GM03348 (cell line): Measurements from ENCODE around the gene DLK1.

Experiments used
- DNase-seq: peaks from one replicate; pipeline ENCODE4 v3.0.0; 2012; ENCODE audit warnings: low spot score

Gene DLK1

DNA sequence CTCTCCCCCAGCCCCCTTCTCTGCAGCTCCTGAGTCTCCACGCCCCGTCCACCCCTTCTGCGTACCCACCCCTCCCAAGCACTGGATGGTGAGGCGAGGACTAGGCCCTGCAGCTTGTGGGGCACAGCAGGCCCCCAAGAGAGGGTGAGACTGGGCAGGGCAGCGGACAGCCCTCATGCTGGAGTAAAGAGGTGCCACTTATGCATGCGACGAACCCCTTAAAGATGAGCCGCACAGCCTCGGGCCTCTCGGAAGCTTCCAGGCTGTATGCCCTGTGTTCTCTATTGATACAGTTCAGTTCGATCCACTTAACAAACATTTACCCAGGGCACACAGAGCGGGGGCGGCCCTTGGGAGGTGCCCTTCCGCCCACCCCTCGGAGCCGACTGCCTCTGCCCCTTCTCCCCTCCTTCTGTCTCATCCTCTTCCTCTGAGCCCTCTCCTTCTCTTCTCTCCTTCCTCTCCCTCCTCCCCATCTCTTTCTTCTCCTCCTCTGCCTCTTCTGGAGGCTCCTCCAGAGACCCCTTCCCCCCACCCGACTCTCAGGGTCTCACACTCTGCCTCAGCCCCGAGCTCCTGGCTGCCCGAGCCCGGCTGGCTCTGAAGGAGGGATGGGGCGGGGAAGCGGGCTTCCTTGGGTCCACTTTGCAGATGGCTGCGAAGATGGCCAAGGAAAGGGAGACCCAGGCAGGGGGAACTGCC lies 32.7 kb upstream of the DLK1 start:
- DNase-seq, result no peak

DNA sequence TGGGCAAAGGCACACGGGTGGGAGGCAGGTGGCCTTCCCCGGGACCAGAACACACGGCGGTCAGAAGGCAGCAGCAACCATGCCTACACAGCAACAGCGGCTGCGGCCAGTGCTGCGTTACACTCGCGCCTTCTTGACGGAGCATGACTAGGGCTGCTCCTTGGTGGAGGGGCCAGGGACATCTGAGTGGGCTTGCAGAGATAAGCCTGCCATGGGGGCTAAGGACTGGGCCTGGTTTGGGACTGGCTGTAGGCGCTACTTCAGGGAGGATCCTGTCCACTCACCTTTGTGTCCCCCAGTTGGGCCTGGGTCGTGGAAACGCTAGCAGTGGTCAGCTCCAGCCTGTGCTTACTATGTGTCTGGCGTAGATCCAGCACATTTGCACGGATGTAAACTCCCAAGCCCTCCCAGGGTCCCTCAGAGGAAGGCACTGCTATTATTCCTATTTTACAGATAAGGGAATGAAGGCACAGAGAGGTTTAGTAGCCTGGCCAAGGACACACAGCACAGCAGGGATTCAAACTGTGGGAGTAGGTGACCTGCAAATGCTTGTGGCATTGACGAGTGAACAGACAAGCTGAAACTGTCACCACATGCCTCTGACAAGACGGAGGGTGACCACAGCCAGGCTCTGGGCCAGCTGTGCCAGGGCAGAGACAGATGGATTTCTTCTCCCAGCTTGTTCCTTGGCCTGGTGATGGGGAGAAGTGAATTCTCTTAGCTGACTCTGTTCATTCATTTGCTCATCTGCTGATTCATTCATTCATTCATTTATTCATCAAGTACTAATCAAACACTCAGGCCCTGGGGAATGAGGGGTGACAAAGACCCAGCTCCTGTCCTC lies 31.9 kb upstream of the DLK1 start:
- DNase-seq, result no peak

DNA sequence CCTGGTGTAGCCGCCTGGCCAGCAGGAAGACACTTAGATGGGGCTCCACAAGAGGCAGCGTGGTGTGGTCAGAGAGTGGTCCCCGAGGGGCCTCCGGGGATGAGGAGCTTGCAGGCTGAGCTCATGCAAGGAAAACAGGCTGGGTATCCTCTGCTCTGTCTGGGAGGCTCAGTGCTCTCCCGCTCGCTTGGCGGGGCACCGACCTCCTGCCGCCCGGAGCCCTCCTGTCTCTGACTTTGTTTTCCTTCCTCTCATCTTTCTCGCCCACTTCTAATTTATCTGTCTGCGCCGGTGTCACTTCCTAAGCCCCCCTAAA lies 31.3 kb upstream of the DLK1 start:
- no peak for DNase-seq

DNA sequence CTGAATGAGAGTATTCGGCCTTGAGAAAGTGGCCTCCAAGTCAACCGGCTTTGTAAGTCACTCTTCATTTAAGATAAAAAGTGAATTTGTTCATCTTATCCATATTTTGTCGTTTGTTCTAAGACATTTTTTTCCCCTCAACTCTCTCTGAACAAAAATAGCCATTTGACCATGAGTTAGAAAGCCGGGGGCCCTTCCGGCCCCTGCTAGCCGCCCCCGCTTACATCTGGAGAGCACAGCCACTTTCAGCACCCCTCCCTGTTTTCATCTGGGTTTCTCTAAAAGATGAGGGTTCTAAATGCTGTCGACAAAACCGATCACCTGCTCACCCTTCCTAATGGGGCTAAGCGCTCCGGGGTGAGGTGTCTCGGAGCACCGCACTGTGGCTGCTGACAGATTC lies 30.7 kb upstream of the DLK1 start:
- DNase-seq, result no peak

DNA sequence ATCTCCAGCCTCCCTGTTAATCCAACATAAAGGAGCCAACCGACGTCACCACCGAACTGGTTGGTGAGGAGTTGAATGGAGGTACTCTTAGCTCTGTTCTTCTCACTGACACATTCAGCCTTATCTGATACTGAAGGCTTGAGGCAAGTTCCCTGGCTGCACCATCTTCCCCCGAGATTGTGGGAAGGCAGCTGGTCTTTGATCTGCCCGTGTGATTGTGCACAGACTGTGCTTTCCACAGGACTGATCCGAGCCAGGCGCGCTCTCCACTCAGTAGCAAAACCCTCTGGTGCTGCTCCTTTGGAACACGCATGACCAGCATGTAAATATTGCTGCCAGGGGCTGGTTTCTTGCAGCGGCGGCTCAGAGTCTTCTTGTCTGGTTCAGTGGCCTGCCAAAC lies 30.1 kb upstream of the DLK1 start:
- no peak for DNase-seq

DNA sequence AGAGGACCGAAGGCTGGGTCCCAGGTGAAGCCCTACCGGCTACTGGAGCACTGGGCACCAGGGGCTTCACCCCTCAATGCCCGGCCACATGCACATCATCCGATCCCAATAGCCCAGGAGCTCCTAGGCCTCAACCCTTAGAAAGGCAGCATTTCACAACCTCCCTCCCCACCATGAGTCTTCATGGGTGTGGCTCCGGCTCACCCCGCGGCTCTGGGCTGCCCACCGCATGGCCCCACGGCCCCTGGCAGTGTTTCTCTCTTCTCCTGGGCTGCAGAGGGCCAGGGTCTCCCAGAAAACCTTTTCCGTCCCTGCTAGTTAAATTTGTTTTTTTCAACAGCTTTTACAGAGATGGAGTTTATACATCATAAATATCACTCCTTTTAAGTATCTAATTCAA lies 28.6 kb upstream of the DLK1 start:
- no peak for DNase-seq

DNA sequence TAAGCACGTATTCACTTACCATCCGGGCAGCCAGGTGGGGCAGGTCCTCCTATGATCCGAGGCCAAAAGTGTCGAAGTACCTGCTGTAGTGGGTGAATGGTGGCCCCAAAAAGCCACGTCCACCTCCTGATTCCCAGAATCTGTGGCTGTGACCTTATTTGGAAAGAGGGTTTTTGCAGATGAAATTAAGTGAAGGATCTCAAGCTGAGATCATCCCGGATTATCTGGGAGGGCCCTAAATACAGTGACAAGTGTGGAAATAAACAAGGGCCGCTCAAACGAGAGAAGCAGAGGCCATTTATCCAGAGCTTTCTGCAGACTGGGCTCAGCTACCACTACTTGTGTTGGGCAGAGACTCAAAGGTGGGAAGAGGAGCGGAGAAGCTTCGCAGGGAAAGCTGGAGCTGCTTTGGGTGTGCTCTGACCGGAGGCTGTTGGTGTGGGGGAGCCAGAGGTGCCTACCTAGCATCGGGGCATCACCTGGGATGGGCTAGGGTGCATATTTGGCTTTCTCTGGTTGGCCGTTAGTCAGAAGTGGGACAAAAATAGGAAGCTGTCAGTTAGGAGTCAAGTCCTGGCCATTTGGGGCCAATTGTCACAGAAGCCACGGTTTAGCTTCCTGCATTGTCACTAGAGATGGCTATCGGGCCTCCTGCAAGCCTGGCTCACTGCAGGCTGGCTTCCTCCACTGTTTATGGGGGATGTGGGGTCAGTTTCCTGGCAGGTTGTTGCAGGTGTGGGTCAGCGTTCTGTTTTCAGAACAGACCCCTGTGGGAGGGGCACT lies 27.8 kb upstream of the DLK1 start:
- DNase-seq, result no peak

DNA sequence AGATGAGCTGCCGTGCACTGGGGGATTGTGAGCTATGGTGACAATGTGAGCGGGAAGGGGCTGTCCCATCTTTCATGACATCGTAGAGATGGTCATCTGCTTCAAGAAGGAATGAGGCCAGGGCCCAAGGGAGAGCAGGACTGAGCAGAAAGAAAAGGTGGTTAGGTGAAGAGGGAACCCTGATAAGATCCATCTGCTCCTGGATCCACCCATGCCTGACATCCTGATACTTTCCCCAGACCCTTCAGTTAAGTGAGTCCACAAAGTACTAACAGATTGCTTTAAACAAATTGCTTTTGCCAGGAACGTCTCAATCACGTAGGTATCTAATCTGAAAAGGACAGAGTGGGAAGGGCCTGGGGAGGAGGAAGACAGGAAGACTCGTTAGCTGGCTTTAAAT lies 25.4 kb upstream of the DLK1 start:
- no peak for DNase-seq

DNA sequence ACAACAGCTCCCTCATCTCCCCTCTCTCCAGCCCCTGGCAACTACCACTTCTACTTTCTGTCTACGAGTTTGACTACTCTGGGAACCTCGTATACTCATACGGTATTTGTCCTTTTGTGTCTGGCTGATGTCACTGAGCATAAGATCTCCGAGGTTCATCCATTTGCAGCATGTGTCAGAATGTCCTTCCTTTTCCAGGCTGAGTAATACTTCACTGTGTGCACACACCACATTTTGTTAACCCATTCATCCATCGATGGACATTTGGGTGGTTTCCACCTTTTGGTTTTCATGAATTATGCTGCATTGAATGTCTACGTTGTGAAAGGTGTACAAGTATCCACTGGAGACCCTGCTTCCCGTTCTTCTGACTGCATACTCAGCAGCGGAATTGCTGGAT lies 24.1 kb upstream of the DLK1 start:
- no peak for DNase-seq

DNA sequence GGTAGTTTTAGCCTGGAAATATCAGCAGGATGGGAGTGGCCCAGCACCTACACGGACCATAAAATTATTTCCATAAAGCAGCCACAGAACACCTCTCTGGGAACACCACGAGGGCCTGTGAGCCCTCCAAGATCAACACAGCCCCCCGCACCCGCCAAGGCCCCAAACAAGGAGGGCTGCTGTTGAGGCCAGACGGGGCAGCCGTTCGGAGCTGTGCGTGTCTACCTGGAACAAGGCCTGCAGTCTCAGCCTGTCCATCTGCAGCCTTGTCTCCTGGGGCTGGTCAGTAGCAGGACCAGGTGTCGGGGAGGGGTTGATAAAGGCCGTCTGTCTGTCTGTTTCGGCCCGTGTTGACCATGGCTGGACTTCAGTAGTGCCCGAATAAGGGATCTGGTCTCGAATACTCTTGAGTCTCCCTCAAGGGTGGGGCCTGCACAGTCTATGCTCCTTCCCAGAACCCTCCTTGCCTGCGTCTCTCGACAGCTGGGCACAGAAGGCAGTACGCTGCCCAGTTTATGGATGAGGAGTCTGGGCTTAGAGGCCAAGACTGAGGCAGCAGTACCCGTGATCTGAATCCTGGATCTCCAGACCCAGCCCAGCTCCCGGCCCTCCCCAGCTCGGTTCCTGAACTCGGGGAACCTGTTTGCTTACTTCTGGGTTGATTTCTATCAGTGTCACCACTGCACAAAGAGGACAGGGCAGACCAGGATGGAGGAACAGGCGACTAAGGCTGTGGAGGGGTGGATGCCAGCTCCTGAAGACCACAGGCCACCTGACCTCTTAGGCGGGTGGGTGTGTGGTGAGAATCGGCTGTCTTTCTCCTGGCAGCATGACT lies 23.1 kb upstream of the DLK1 start:
- no peak for DNase-seq

DNA sequence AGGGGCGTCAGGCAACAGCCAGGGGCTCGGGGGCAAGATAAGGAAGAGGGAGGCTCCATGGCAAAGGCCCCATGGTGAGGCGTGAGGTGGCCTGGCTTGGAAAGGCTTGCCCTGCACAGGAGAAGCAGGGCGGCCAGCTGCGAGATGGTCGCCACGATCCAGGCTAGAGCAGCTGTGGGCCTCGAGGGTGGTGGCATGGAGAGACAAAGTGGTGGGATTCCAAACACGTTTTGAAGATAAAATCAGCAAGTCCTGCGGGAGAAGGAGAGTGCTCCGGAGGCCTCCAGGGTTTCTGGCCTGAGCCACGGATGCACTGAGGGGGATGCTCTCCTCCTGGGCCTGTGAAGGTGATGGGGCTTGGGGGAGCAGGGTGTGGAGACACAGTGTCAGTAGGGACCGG lies 20.5 kb upstream of the DLK1 start:
- DNase-seq, result no peak

DNA sequence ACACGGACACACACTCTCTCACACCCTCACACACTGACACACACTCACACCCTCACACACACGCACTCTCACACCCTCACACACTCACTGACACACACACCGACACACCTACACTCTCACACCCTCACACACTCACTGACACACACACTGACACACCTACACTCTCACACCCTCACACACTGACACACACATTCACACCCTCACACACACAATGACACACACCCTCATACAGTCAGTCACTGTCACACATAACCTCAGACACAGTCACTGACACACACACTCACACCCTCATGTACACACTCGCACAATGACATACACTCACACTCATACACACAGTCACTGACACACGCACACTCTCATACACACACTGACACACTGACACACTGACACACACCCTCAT lies 19.8 kb upstream of the DLK1 start:
- no peak for DNase-seq

DNA sequence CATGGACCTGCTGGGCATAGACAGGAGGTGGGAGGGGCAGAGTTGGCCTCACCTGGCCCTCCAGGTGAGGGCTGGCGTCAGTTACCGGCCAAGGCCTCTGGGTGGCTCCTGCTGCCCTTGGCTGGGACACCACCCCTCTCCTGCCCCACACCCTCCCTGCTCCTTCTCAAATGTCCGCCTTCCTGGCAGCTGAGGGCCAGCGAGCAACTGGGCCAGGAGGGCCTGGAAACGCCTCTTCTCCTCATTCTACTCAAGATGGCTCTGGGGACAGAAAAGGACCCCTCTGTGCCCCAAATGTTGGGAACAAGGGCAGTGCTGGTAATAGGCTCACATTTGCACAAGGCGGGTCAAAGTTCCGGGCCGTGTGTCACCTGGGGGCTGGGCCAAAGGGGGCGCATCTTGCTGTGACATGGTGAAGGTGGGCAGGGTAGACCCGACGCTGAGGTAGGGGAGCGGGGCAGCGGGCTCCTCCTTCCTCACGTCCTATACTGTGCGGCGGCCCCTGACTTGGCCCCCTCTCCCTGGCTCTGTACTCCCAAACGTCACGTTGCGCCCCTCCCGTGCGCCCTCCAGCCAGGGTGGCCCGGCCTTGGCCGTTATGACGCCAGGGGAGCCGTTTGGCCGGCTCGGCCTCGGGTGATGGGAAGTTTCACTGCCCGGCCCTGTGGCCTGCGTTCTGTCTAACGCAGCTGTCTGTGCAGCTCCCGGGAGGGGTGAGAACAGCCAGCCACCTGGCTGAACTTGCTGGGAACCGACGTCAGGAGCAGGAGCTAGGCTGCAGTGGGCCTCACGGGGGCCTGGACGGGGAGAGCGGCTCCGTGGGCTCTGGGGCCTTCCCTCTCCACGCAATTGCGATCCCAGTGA lies 18.0 kb upstream of the DLK1 start:
- DNase-seq, result no peak

DNA sequence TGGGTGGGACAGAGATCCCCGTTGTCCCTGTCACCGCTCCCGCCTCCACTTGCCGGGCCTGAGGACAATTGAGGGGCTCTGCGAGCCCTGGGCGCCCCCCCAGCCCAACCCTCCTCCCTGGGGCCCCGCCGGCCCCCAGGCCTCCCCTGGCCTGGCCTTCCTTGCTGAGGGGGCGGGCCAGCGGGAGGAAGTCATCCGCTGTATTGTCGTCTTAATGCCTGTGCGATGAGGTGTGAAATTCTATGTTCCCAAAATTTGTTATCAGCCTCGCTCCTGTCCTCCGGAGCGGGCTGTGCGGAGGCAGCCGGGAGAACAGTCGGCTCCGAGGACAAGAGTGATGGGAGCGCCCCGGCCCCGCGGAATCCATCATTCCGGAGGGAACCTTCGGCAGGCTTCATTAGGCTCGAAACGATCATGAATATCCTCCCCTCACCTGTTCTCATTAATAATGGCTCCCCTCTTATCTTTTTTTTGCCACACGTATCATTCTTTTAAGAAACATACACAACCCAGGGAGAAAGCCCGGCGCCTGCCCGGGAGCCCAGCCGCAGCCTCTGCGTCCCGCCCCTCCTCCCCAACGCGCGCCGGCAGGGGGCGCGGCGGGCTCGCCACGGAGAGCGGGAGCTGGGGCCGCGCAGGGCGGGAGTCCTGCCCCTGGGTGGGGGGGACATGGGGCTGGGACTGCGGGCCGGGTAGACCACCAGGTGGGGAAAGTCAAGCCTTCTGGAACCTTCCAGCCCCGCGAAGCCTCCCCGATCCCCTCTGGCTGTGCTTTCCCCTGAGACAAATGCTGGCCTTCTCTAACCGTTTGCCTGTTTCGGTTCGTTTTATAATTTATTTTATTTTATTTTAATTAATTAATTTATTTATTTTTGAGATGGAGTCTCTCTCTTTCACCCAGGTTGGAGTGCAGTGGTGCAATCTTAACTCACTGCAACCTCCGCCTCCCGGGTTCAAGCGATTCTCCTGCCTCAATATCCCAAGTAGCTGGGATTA lies 17.1 kb upstream of the DLK1 start:
- peak; percentile 85 for DNase-seq

DNA sequence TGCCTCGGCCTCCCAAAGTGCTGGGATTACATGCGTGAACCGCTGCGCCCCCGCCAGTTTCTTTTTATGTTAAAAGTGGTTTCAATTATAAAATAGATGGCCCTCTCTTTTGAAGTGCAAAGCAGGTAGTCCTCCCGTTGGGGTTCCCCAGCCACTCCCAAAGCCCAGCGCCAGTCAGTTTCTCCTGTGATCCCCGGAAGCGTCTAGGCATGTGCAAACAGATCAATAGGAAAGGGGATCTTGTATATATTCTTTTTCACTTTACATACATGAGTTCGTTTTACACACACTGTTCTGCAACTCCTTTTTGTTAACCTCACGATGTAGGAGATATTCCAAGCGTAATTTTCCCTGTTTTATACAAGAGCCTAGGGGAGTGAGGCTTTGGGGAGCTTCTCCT lies 16.3 kb upstream of the DLK1 start:
- no peak for DNase-seq

DNA sequence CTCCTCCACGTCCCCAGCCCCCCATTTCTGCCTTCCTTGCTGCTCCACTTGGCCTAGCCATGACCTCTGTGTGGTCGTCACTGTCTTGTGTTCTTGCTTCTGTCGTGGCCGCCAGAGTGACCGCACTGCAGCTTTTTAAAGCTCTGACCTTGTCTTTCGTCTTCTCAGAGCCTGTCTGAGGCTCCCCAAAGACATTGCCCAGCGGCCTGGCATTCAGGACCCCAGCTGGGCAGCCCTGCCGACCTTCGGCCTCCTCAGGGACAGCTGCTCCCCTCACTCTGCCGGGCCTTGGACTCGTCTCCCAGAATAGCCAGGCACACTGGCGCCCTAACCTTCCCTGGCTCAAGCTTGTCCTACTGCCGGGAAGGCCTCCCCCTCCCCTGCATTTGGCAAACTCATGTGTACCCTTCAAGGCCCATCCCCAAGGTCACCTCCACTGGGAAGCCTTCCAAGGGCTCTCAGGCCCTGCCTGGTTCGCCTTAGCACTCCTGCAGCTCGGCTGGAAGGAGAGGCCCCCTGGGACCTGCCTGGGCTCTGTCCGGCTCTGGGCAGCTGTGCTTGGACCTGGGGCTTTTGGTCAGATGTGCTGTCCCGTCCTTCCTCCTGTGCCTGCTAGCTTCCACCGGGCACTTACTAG lies 15.7 kb upstream of the DLK1 start:
- no peak for DNase-seq

DNA sequence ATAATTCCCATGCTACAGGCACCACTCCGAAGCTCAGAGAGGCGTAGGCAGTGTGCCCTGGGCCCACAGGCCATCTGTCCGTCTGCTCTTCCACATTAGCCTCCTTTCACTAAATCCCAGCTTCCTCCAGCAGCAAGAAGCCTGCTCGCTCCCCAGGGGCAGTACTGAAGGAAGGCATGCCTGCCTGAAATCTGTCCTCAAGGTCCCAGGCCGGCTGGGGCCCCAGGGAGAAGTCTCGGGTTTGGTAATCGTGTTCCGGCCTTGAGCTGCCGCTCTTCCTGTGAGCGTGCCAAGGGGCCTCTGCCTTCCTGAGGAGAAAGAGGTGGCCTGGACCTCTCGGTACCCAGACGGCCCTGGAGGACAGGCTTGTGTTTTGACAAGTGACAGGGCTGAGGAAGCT lies 15.2 kb upstream of the DLK1 start:
- no peak for DNase-seq

DNA sequence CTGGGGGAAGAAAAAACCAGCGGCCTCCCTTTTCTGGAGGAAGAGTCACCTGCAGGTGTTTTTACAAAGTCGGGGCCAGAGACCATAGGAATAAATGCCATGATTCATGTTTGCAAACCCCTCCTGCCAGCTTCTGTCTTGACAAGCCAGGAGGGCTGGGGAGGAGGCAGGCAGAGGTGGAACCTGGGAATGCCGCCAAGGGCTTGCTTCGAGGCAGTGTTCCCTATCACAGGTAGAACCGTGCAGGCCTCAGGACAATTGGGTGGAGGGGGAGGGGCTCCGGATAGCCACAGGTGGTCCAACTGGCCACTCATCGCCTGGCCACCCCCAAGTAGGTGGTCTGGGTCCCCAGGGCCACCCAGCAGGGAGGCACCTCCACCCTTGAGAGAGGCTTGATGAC lies 14.2 kb upstream of the DLK1 start:
- DNase-seq, result no peak

DNA sequence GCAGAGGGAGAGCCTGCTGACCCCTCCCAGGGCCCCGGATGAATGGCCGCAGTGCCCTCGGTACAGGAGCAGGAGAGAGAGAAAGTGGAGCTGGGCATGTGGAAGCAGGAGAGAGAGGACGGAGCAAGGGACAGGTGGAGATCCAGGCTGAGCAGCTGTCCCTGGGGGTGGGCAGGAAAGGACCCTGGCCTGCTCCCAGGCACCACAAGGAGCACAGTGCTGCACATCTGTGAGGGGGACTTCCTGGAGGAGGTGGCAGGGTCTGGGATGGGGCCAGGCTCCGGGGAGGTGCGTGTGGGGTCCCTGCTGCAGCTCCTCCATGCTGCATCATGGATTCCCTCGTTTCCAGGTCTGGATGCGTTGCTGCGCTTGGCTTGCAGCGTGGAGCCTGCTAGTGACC lies 13.0 kb upstream of the DLK1 start:
- DNase-seq, result no peak
